GM12873 (cell line): ENCODE measurements around the gene CNRIP1.

Experiments used
- TF ChIP-seq, protein P1 (sequence below): IDR thresholded peaks from 2 replicates; pipeline ENCODE4 v1.5.1; 2012; ENCODE audit warnings: low read depth, mild to moderate bottlenecking, moderate library complexity, low read length, control low read depth; ENCODE audit not compliant: insufficient read depth; ENCODE audit errors: missing control alignments

CNRIP1 gene

GRCh38 chr2:68333931-68334330 is 14.2 kb upstream of the CNRIP1 start:
- TF ChIP-seq, protein P1, sequence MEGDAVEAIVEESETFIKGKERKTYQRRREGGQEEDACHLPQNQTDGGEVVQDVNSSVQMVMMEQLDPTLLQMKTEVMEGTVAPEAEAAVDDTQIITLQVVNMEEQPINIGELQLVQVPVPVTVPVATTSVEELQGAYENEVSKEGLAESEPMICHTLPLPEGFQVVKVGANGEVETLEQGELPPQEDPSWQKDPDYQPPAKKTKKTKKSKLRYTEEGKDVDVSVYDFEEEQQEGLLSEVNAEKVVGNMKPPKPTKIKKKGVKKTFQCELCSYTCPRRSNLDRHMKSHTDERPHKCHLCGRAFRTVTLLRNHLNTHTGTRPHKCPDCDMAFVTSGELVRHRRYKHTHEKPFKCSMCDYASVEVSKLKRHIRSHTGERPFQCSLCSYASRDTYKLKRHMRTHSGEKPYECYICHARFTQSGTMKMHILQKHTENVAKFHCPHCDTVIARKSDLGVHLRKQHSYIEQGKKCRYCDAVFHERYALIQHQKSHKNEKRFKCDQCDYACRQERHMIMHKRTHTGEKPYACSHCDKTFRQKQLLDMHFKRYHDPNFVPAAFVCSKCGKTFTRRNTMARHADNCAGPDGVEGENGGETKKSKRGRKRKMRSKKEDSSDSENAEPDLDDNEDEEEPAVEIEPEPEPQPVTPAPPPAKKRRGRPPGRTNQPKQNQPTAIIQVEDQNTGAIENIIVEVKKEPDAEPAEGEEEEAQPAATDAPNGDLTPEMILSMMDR = no peak

GRCh38 chr2:68333009-68333408 is 13.3 kb upstream of the CNRIP1 start:
- TF ChIP-seq, protein P1 = no peak

DNA sequence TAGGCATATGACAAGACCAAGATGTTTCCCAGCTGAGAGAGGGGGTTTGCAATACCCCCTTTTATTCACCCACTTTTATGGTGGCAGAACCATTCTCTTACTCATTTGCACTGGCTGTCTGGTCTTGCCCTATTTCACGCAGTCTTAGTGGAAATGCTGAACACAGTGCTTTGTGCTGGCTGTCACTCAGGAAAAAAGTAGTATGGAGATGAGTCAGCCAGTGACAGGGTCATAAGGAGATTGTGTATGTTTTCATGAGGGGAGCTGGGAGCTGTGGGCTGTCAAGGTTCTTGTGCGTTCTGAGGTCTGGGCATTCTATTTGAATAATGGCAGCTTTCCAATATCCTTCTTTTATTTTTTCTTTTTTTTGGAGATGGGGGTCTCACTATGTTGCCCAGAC is 10.9 kb upstream of the CNRIP1 start:
- TF ChIP-seq, protein P1 = no peak

DNA sequence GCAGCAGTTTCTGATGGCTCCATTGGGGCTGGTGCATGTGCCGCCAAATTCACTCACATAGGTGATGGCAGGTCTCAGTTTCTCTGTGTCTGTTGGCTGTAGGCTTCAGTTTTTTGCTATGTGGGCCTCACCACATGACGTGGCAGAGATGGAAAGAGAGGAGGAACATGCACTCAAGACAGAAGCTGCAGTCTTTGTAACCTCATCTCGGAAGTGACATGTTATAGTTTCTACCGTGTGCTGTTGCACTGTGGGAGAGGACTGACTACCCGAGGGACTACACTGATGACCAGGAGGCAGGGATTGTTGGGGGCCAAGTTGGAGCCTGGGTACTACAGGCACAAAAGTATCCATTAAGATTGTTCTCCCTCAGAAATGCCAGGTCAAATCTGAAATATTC is 9.2 kb upstream of the CNRIP1 start:
- TF ChIP-seq, protein P1 = no peak

GRCh38 chr2:68325056-68325455 is 5.3 kb upstream of the CNRIP1 start:
- TF ChIP-seq, protein P1 = no peak

DNA sequence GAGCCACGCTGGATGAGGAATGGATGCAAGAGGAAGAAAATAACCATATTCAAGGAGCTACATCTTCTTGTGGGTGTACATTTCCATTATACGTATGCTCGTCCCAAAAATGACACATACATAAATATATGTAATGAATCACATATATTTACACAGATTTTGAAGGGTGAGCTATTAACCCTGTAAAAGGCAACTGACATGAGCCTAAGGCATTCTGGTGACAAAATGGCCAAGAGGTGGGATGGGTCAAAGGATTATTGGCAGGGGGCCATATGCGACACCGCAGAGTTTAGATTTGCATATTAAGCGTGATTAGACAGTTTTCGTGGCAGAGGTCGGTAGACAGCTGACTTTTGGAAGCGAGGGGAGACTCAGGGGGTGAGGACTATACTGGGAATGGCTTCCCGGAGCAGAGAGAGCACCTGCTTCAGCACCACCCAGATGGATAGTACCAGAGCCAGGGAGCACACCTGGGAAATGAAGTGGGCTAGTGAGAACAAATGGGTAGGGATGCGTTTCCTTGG is 431 bp upstream of the CNRIP1 start:
- TF ChIP-seq, protein P1 = no peak

DNA sequence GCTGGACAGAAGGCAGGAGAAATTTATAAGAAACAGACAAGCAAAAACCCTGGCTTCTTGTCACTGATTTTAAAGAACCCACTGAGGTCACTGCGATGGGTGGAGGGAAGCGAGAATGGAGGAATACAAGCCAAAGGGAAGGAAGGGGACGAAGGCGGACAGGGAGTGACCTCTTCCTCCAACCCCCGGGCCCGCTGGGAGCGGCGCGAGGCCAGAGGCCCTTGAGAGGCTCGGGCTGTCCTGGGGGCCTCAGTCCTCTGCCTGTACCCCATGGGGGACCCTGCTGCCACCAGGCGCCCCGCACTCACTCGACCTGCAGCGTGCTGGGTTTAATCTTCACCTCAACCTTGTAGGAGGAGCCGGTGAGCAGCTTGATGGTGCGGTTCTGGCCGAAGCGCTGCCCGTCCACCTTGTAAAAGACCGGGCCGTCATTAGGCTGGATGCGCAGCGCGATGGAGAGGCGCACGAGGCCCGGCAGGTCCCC is 793 bp downstream of the CNRIP1 start:
- TF ChIP-seq, protein P1 = no peak
